ENCODE results near the gene DNMT1.

The DNMT1 gene

DNA sequence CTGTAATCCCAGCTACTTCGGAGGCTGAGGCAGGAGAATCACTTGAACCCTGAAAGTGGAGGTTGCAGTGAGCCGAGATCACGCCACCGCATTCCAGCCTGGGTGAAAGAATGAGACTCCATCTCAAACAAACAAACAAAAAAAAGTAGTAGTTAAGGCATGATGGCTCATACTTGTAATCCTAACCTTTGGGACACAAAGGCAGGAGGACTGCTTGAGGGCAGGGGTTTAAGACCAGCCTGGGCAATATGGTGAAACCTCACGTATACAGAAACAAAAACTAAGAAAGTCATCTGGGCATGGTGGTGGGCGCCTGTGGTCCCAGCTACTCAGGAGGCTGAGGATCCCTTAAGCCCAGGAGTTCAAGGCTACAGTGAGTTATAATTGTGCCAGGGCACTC lies 1.8 kb downstream of the DNMT1 start:
- no peak for DNase-seq (ENCODE audit: low read depth)
- TF ChIP-seq, protein P1, sequence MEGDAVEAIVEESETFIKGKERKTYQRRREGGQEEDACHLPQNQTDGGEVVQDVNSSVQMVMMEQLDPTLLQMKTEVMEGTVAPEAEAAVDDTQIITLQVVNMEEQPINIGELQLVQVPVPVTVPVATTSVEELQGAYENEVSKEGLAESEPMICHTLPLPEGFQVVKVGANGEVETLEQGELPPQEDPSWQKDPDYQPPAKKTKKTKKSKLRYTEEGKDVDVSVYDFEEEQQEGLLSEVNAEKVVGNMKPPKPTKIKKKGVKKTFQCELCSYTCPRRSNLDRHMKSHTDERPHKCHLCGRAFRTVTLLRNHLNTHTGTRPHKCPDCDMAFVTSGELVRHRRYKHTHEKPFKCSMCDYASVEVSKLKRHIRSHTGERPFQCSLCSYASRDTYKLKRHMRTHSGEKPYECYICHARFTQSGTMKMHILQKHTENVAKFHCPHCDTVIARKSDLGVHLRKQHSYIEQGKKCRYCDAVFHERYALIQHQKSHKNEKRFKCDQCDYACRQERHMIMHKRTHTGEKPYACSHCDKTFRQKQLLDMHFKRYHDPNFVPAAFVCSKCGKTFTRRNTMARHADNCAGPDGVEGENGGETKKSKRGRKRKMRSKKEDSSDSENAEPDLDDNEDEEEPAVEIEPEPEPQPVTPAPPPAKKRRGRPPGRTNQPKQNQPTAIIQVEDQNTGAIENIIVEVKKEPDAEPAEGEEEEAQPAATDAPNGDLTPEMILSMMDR (conservative IDR thresholded peaks at IDR 0.05; ENCODE audit: low read length): no peak
- H3K4me3 ChIP-seq (ENCODE audit: low read length): no peak overlapping the region; the same call in 1 of the 2 replicates

DNA sequence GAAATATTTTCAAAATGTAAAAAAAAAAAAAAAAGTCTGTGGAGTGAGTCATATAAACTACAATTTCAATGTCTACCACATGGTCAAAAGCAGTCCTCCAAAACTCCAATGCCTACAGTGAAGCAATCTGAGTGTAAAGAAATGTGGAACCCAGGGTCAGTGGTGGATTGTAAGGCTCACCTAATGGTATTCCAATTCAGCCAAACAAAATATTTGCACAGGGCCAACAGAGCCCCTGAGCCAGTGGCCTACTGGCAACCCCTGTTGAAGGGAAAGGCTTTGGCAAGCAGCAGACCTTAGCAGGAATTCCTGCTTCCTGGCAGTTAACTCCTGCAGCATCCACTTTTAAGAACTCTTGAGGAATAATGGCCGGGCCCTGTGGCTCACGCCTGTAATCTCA lies 3.4 kb downstream of the DNMT1 start:
- no peak overlapping the region for H3K4me3 ChIP-seq (ENCODE audit: low read length)
- TF ChIP-seq, protein P1 (conservative IDR thresholded peaks at IDR 0.05; ENCODE audit: low read length): no peak
- peak; percentile 86 for DNase-seq (ENCODE audit: low read depth)

DNA sequence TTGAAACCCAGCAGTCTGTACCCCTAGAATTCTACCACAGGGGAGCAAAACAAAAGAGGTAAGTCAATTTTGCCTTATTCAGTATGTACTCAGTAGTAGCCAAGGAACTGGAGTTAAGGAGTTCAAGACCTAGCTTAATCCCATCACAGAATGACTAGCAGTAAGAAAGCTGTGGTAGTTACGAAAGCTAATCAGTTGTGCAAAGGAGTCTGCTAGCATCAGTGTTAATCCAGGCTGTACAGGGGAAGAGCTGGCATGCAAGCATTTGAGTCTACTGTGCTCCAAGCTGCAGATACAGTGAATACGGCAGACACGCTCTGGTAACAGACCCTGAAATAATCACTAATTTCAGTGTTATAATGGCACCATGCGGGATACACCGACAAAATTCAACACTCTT lies 4.7 kb downstream of the DNMT1 start:
- H3K4me3 ChIP-seq (ENCODE audit: low read length): no peak overlapping the region
- TF ChIP-seq, protein P1 (conservative IDR thresholded peaks at IDR 0.05; ENCODE audit: low read length): no peak
- DNase-seq (ENCODE audit: low read depth): no peak

DNA sequence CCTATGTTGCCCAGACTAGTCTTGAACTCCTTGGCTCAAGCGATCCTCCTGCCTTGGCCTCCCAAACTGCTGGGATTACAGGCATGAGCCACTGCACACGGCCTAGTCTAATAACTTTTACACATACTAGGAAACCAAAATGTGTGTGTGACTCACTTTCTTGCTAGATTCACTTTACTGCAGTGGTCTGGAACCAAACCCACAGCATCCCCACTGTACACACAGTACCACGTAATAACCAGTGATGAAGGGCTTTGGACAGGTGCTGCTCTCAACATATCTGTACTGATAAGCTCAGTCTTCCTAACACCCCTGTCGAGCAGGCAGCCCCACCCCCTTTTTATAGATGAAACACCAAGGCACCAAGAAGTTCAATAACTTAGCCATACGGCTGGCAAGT lies 5.1 kb downstream of the DNMT1 start:
- DNase-seq (ENCODE audit: low read depth): peak; percentile 4
- no peak overlapping the region for H3K4me3 ChIP-seq (ENCODE audit: low read length)
- TF ChIP-seq, protein P1 (conservative IDR thresholded peaks at IDR 0.05; ENCODE audit: low read length): no peak

DNA sequence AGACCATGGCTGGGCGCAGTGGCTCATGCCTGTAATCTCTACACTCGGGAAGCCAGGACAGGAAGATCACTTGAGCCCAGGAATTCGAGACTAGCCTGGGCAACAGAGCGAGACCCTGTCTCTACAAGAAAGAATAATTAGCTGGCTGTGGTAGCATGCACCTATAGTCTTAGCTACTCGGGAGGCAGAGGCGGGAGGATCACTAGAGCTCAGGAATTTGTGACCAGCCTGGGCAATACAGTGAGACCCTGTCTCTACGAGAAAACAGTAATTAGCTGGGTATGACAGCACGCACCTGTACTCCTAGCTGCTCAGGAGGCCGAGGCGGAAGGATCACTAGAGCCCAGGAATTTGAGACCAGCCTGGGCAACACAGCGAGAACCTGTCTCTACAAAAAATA lies 7.4 kb downstream of the DNMT1 start:
- H3K4me3 ChIP-seq (ENCODE audit: low read length): no peak overlapping the region
- TF ChIP-seq, protein P1 (conservative IDR thresholded peaks at IDR 0.05; ENCODE audit: low read length): no peak
- no peak for DNase-seq (ENCODE audit: low read depth)

DNA sequence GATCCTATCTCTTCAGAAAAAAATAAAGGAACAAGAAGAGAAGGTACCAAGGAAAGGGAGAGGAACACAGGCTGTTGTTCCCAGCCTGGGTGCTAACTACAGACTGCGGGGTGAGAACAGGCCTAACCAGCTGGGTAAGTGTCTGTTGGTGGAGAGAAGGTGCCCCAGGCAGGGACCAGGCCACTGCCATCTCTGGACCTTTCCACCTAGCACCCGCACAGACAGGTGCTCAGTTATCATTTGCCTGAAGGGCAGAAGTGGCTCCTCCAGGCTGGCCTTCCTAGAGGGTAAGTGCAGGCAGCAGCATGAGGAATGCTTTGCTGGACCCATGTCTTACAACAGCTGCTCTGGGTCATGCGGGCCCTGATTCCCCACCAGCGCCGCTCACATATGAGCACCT lies 10.1 kb downstream of the DNMT1 start:
- no peak overlapping the region for H3K4me3 ChIP-seq (ENCODE audit: low read length)
- no peak for DNase-seq (ENCODE audit: low read depth)
- TF ChIP-seq, protein P1 (conservative IDR thresholded peaks at IDR 0.05; ENCODE audit: low read length): no peak

DNA sequence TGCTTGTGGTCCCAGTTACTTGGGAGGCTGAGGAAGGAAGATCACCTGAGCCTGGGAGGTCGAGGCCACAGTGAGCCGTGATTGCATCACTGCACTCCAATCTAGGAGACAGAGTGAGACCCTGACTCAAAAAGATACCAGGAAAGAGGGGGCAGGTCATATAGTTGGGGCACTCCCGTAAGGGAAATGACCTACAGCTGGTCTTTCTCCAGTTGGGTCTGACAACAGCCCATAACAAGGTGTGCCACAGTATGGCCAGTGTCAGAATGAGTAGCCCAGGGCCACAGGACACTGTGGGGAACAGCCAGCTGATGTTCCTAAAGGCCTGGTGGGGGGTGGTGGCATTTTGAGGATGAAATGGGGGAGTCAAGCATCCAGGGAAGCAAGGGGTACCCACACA lies 10.8 kb downstream of the DNMT1 start:
- TF ChIP-seq, protein P1 (conservative IDR thresholded peaks at IDR 0.05; ENCODE audit: low read length): no peak
- DNase-seq (ENCODE audit: low read depth): no peak
- H3K4me3 ChIP-seq (ENCODE audit: low read length): no peak overlapping the region

Measured in AG10803 (cell line).